ENCODE results near the gene TEAD2.

GRCh38 chr19:49403404-49404187 is 41.4 kb upstream of the TEAD2 start:
- TF ChIP-seq POLR2A (IDR thresholded peaks at IDR 0.05) (no peak), CTCF (IDR thresholded peaks at IDR 0.05) (no peak)

Data from lower leg skin (tissue), 3 donors.